Measurements from ENCODE around the gene ZNF75A.
A peak's percentile ranks its signal among the peaks of the same experiment; 100 is the strongest.

The ZNF75A gene

GRCh38 chr16:3364774-3365427 lies 59.6 kb downstream of the ZNF75A start:
- peak; percentile 44 to 97 (median 86) for DNase-seq

Data from nucleus accumbens (tissue), 56 donors.